HG02588 (cell line): ENCODE measurements around the gene FGFR1OP2.
"Not testable (repeated sequence)": the region's sequence is repeated elsewhere in the genome, so short reads cannot be mapped to it uniquely, and the experiment has no call there.

Experiments used
- ATAC-seq: cut with Tn5 transposase; IDR thresholded peaks from one replicate; pipeline ENCODE4 v1.9.1; 2021; ENCODE audit warnings: mild to moderate bottlenecking, moderate library complexity; ENCODE audit not compliant: unreplicated experiment

Gene FGFR1OP2

GRCh38 chr12:26940516-26941214 is 2.4 kb downstream of the FGFR1OP2 start:
- ATAC-seq: no peak

GRCh38 chr12:26941215-26941594 is 2.9 kb downstream of the FGFR1OP2 start:
- no peak for ATAC-seq

GRCh38 chr12:26948309-26948708 is 10.0 kb downstream of the FGFR1OP2 start:
- ATAC-seq: no peak

GRCh38 chr12:26953447-26953846 is 15.2 kb downstream of the FGFR1OP2 start:
- no peak for ATAC-seq

- ATAC-seq: no peak
Measured at GRCh38 chr12:26954027-26954426, 15.8 kb downstream of the FGFR1OP2 start.

- not testable (repeated sequence) for ATAC-seq
Measured at GRCh38 chr12:26961391-26961790, 23.1 kb downstream of the FGFR1OP2 start.

GRCh38 chr12:26961803-26962202 is 23.5 kb downstream of the FGFR1OP2 start:
- ATAC-seq: no peak

- no peak for ATAC-seq
Measured at GRCh38 chr12:26963413-26963812, 25.1 kb downstream of the FGFR1OP2 start.

- no peak for ATAC-seq
Measured at GRCh38 chr12:26966842-26967241, 28.6 kb downstream of the FGFR1OP2 start.

GRCh38 chr12:26970136-26970535 is 31.9 kb downstream of the FGFR1OP2 start:
- ATAC-seq: no peak

GRCh38 chr12:26971963-26972362 is 33.7 kb downstream of the FGFR1OP2 start:
- peak; percentile 98 for ATAC-seq

- ATAC-seq: no peak
Measured at GRCh38 chr12:26976687-26977086, 38.4 kb downstream of the FGFR1OP2 start.

- no peak for ATAC-seq
Measured at GRCh38 chr12:26978801-26979200, 40.5 kb downstream of the FGFR1OP2 start.

GRCh38 chr12:26979733-26980132 is 41.5 kb downstream of the FGFR1OP2 start:
- ATAC-seq: no peak

- no peak for ATAC-seq
Measured at GRCh38 chr12:26982866-26983265, 44.6 kb downstream of the FGFR1OP2 start.

- no peak for ATAC-seq
Measured at GRCh38 chr12:26987634-26988424, 49.6 kb downstream of the FGFR1OP2 start.

- ATAC-seq: no peak
Measured at GRCh38 chr12:26988703-26989102, 50.4 kb downstream of the FGFR1OP2 start.

GRCh38 chr12:26989873-26990272 is 51.6 kb downstream of the FGFR1OP2 start:
- no peak for ATAC-seq

GRCh38 chr12:26991826-26992225 is 53.6 kb downstream of the FGFR1OP2 start:
- ATAC-seq: no peak

- ATAC-seq: no peak
Measured at GRCh38 chr12:26994109-26994508, 55.8 kb downstream of the FGFR1OP2 start.

GRCh38 chr12:26995706-26996105 is 57.4 kb downstream of the FGFR1OP2 start:
- ATAC-seq: no peak

GRCh38 chr12:26997003-26997402 is 58.7 kb downstream of the FGFR1OP2 start:
- no peak for ATAC-seq
